ENCODE measurements around the gene SMIM24.

Gene SMIM24

DNA sequence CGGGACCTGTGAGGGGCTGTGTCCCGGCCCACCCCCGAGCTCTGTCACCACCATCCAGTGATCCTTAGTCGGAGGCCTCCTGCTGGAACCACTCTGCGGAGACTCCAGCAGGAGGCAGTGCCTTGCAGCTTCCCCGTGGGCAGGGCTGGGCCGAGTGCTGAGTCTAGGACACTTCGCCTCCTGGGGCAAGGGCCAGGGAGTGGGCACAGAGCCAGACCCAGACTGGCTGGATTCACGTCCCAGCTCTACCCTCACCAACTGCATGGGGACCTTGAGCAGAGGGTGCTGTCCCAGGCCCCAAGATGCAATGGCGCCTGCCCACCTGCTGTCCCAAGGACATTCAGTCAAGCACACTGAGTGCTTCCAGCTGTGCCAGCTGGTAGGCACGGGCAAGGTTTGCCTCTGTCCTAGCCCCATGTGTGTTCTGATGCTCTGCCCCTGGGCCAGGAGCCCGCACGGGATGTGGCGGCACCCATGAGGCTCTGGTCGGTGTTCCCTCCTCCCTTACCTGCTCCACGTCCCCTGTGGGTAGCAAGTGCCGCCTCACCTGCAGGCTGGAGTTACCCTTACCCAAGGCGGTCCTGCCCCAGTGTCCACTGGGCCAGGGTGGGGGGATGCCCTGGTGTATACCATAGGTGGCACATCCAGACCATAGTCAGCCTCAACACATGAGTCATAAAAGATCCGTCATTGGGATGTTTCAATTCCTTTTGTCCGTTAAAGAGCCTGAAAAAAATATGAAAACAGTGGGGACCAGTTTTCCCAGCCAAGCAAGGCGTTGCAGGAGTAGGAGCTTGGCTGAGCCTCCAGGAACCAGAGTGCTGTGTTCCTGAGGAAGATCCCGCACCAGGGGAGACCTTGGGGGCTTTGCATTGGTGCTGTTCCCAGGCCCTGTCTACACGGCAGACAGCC lies 33.2 kb upstream of the SMIM24 start:
- Histone ChIP-seq H3K36me3 (ENCODE audit: insufficient read depth, low read length) (peaks cover 5% of the 10 kb centered on the region; the same call in 1 of the 2 replicates), H3K27me3 (ENCODE audit: insufficient read depth, low read length, poor library complexity, severe bottlenecking) (no peaks in the 10 kb centered on the region), H3K79me2 (ENCODE audit: insufficient read depth, low read length) (peaks cover 100% of the 10 kb centered on the region), H2AFZ (ENCODE audit: low read length) (no peak overlapping the region), H3K4me2 (ENCODE audit: low read depth, low read length, poor library complexity, severe bottlenecking) (no peak overlapping the region), H3K9me2 (replicated peaks; ENCODE audit: low read depth, low read length) (no peaks in the 10 kb centered on the region), H3K9me3 (ENCODE audit: insufficient read depth, low read depth, low read length) (no peaks in the 10 kb centered on the region), H3K4me1 (ENCODE audit: insufficient read depth, low read length, poor library complexity, severe bottlenecking) (peaks cover 22% of the 10 kb centered on the region), H3K9ac (ENCODE audit: low read depth, low read length, poor library complexity, severe bottlenecking) (no peak overlapping the region), H3F3A (ENCODE audit: low read depth) (no peaks in the 10 kb centered on the region), H4K20me1 (ENCODE audit: insufficient read depth, low read length, poor library complexity, severe bottlenecking) (peaks cover 77% of the 10 kb centered on the region), H3K4me3 (ENCODE audit: low read length, poor library complexity, severe bottlenecking) (no peak overlapping the region)
- TF ChIP-seq, protein P1, sequence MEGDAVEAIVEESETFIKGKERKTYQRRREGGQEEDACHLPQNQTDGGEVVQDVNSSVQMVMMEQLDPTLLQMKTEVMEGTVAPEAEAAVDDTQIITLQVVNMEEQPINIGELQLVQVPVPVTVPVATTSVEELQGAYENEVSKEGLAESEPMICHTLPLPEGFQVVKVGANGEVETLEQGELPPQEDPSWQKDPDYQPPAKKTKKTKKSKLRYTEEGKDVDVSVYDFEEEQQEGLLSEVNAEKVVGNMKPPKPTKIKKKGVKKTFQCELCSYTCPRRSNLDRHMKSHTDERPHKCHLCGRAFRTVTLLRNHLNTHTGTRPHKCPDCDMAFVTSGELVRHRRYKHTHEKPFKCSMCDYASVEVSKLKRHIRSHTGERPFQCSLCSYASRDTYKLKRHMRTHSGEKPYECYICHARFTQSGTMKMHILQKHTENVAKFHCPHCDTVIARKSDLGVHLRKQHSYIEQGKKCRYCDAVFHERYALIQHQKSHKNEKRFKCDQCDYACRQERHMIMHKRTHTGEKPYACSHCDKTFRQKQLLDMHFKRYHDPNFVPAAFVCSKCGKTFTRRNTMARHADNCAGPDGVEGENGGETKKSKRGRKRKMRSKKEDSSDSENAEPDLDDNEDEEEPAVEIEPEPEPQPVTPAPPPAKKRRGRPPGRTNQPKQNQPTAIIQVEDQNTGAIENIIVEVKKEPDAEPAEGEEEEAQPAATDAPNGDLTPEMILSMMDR (conservative IDR thresholded peaks at IDR 0.05; ENCODE audit: low read length), result no peak
- TF ChIP-seq EZH2phosphoT487 (IDR thresholded peaks at IDR 0.05; ENCODE audit: borderline replicate concordance), result no peak

DNA sequence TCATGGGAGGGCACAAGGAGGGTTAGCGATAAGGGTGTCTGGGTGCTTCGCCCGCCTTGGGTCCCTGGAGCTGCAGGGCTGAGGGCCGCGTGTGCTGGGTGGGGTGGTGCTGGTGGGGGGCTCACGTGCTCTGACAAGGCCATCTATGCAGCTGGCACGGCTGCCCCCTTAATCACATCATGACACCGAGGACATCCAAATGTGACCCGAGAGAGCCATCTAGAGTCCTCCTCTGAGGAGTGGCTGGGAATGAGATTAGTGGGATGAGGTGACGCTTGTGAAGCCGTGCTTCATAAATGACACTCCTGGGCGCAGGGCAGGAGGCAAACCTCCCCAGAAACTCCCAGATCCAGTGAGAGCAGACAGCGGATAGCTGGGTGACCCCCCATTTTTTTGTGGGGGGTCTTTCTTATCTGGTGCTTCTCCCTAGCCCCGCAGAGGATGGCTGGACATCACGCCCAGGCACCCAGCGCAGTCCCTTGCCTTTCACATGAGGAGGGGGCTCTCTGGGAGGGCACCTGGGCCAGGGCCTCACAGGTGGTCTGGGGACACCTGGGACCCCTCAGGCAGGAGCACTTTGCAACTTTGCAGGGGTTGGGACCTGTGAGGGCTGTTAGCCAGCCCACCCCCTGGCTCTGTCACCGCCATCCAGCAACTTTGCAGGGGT lies 32.4 kb upstream of the SMIM24 start:
- Histone ChIP-seq H4K20me1 (ENCODE audit: insufficient read depth, low read length, poor library complexity, severe bottlenecking) (peaks cover 83% of the 10 kb centered on the region), H3K4me3 (ENCODE audit: low read length, poor library complexity, severe bottlenecking) (no peak overlapping the region), H3K4me1 (ENCODE audit: insufficient read depth, low read length, poor library complexity, severe bottlenecking) (peaks cover 27% of the 10 kb centered on the region), H2AFZ (ENCODE audit: low read length) (no peak overlapping the region), H3K4me2 (ENCODE audit: low read depth, low read length, poor library complexity, severe bottlenecking) (no peak overlapping the region), H3K9me3 (ENCODE audit: insufficient read depth, low read depth, low read length) (no peaks in the 10 kb centered on the region), H3K36me3 (ENCODE audit: insufficient read depth, low read length) (peaks cover 5% of the 10 kb centered on the region; the same call in 1 of the 2 replicates), H3K9me2 (replicated peaks; ENCODE audit: low read depth, low read length) (no peaks in the 10 kb centered on the region), H3K27me3 (ENCODE audit: insufficient read depth, low read length, poor library complexity, severe bottlenecking) (no peaks in the 10 kb centered on the region), H3K79me2 (ENCODE audit: insufficient read depth, low read length) (peaks cover 100% of the 10 kb centered on the region), H3F3A (ENCODE audit: low read depth) (no peaks in the 10 kb centered on the region), H3K9ac (ENCODE audit: low read depth, low read length, poor library complexity, severe bottlenecking) (no peak overlapping the region)
- no peak for TF ChIP-seq EZH2phosphoT487 (IDR thresholded peaks at IDR 0.05; ENCODE audit: borderline replicate concordance)
- TF ChIP-seq, protein P1 (conservative IDR thresholded peaks at IDR 0.05; ENCODE audit: low read length), result no peak

DNA sequence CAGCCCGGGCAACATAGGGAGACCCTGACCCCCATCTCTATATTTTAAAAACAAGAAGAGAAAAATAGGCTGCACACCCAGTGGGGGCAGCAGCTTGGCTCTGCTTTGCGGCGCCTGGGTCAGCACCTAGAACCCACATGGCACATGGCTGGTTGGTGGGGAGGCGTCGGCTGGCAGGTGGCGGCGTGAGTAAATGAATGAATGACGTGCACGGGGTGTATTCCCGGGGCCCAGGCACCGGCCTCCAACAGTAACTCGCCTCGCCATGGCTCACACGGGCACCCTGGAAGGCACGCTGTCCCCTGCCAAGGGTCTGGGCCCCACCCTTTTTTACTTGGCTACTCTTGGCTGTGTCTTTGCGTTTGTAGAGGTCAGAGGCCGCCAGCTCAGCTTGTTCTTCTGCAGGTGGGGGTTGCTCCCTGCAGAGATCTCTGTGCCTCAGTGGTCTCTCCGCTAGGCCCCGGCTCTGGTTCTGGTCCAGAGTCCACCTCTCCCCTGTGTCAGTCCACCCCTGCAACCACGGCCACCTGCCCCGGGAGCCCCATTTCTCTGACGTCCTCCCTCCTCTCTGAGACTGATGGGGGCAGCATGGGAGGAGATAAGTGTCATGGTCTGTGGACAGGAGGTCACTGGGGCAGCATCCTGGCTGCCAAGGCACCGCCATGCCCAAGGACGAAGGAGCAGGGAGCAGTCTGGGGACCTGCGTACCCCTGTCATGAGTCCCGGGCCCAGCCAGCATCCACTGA lies 31.4 kb upstream of the SMIM24 start:
- H3K9ac ChIP-seq (ENCODE audit: low read depth, low read length, poor library complexity, severe bottlenecking), result no peak overlapping the region
- no peaks in the 10 kb centered on the region for H3F3A ChIP-seq (ENCODE audit: low read depth)
- TF ChIP-seq EZH2phosphoT487 (IDR thresholded peaks at IDR 0.05; ENCODE audit: borderline replicate concordance), result no peak
- H3K36me3 ChIP-seq (ENCODE audit: insufficient read depth, low read length), result peaks cover 5% of the 10 kb centered on the region; the same call in 1 of the 2 replicates
- H4K20me1 ChIP-seq (ENCODE audit: insufficient read depth, low read length, poor library complexity, severe bottlenecking), result peaks cover 88% of the 10 kb centered on the region
- H3K4me2 ChIP-seq (ENCODE audit: low read depth, low read length, poor library complexity, severe bottlenecking), result no peak overlapping the region
- no peaks in the 10 kb centered on the region for H3K9me3 ChIP-seq (ENCODE audit: insufficient read depth, low read depth, low read length)
- peaks cover 33% of the 10 kb centered on the region for H3K4me1 ChIP-seq (ENCODE audit: insufficient read depth, low read length, poor library complexity, severe bottlenecking)
- H3K4me3 ChIP-seq (ENCODE audit: low read length, poor library complexity, severe bottlenecking), result no peak overlapping the region
- no peak overlapping the region for H2AFZ ChIP-seq (ENCODE audit: low read length)
- peaks cover 100% of the 10 kb centered on the region for H3K79me2 ChIP-seq (ENCODE audit: insufficient read depth, low read length)
- no peaks in the 10 kb centered on the region for H3K9me2 ChIP-seq (replicated peaks; ENCODE audit: low read depth, low read length)
- H3K27me3 ChIP-seq (ENCODE audit: insufficient read depth, low read length, poor library complexity, severe bottlenecking), result no peaks in the 10 kb centered on the region
